Suppressor macrophage treated with lipopolysaccharide for 1 hour (primary cell): ENCODE data around the gene GALNT10.
A peak's percentile ranks its signal among the peaks of the same experiment; 100 is the strongest.

Source experiments
- DNase-seq, 3 donors: peaks; one replicate each; pipeline ENCODE4 v3.0.0-alpha.2; 2020 to 2022

GALNT10 gene

DNA sequence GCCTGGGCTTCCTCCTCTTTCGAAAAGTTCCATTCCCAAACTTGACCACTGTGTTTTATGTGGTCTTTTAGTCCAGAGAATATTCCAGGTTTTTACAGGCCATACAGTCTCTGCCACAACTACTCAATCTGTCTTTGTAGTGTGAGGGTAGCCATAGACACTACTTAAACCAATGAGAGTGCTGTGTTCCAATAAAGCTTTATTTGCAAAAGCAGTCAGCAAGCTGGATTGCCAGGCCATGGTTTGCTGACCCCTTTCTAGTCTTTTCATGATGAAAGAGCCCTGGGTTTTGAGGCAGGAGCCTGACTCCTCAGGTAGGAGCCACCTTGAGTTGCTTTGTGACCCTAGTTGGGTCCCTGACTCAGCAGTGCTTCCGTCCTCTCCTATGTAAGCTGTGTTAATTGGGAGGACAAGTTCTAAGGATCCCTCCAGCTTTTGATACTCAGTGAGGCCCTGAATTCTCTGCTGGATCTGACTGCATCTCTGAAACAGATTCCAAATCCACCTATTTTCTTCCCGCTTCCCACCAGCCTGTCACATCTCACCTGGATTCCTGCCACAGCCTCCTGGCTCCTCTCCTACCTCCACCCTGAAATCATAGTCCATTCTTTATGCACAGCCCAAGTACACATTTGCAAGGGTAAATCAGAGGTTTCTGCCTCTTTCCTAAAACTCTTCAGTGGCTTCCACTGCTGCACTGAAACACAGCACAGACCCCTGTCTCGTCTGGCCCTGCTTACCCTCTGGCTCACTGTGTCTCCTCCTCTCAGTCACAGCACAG lies 13.5 kb downstream of the GALNT10 start:
- no peak for DNase-seq

DNA sequence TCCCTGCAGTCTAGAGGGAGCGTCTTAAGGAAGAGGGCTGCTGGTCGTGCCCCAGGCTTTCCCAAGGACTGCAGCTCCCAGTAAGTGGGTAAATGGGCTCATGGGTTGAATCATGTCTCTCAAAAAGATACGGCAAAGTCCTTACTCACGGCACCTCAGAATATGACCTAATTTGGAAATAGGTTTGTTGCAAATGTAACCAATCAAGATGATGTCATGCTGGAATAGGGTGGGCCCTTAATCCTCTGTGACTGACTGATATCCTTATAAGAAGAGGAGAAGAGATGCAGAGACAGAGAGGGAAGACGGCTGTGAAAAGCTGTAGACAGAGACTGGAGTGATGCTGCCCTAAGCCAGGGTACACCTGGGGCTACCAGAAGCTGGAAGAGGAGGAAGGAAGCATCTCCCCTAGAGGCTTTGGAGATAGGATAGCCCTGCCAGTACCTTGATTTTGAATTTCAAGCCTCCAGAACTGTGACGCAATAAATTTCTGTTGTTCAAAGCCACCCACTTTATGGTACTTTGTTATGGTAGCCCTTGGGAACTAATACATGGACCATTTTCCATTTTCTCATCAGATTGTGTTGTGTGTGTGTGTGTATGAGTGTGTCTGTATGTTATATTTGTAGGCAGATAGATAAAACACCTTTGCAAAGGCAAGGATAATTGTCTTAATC lies 15.0 kb downstream of the GALNT10 start:
- no peak for DNase-seq

DNA sequence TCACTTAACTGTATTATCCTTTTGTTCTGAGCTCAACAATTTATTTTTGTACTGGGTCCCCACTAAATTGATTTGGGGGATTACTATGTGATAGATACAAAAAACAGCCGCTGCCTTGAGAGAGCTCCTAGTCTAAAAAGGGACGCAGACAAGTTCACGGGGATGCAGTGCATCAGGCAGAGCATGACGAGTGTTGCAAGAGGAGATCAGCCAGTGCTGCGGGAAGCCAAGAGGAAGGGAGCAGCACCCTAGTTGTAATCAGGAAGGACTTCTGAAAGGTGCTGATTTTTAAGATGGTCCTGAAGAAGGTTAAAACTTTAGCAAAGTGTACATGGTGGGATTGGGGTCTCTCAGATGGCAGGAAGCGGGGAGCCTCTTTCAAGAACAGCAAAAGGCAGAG lies 15.8 kb downstream of the GALNT10 start:
- peak in 1 of 3 donors; percentile 57 for DNase-seq

DNA sequence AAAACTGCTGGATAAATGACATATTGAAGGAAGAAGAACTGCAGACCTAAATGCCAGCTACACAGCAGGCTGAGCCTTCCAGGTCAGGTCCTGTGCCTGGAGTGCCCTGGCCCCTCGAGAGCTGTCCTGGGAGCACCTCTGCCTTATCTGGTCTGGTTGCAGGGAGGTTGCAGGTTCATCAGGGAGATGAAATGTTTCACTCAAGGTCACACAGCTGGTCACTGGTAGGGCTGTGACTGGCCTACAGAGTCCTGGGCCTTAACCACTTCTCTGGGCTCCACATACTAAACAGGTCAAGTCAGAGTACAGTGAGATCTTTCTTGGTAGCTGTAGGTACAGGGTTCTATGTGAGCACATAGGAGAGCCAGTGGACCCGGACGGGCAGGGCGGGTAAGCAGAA lies 16.7 kb downstream of the GALNT10 start:
- DNase-seq: no peak

DNA sequence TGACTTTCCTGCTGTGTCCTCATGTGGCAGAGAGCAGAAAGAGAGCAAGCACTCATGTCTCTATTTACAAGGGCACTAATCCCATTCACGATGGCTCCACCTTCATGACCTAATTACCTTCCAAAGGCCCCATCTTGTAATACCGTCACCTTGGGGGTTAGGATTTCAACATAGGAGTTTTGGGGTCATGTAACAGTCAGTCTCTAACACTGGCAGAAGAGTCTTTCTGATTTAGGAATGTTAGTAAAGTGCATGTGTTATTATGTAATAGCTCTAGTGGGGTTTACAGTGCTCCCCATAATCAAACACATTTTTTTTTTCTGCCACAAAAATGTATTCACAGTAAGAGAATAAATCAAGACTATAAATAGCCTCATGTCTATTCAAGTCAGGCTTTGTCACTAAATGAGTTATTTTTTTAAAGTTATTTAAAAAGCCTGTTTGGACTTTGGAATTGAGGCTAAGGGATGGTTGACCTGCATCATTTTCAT lies 19.1 kb downstream of the GALNT10 start:
- no peak for DNase-seq

GRCh38 chr5:154210163-154210562 lies 19.6 kb downstream of the GALNT10 start:
- no peak for DNase-seq

- no peak for DNase-seq
These were observed 21.3 kb downstream of the GALNT10 start for GRCh38 chr5:154211641-154212390.

DNA sequence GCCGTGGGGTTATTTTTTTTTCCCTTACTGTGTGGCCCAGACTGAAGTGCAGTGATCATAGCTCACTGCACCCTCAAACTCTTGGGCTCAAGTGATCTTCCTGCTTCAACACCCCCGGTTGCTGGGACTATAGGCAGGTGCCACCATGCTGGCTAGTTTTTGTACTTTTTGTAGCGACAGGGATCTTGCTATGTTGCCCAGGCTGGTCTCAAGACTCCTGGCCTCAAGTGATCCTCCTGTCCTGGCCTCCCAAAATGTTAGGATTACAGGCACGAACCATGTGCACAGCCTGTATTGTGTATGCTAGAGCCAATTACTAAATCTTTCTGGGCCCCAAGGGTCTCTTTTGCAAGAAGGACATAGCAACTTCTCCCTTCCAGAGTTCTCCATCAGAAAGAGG lies 23.1 kb downstream of the GALNT10 start:
- DNase-seq: no peak

GRCh38 chr5:154214371-154215106 lies 24.0 kb downstream of the GALNT10 start:
- DNase-seq: peak in 2 of 3 donors; percentile 56 to 60

DNA sequence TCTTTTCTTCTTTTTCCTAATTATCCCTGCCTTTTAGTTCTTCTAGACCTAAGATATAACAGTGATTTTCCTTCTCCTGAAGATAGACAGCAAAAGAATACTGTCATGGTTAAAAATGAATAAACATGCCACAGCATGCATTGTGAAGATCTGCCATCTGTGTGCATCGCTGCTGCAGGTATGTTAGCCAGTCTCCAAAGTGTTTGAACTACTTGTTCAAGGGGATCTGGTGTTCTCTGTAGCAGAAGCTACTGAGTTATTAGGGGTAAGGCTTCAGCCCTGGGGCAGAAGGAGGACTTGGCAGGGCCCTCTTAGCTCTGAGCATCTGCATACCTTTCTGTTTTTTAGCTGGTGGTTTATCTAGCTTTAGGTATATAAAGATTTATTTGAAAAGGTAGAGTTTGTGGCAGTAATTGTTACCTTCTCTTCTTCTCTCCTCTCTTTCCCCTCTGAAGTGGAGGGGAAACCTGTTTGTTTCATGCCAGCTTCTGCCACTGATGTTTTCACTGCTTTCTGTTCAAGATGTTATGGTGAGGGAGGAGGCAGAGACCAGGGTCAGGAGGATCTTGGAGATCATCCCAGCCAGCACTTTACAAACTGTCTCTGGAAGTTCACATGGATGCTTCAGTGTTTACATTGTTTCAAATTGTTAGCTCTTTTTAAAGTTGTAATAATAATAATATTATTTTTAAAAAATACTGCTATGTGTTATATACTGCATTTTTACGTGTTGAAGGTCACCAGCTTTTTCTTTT lies 25.2 kb downstream of the GALNT10 start:
- DNase-seq: no peak

DNA sequence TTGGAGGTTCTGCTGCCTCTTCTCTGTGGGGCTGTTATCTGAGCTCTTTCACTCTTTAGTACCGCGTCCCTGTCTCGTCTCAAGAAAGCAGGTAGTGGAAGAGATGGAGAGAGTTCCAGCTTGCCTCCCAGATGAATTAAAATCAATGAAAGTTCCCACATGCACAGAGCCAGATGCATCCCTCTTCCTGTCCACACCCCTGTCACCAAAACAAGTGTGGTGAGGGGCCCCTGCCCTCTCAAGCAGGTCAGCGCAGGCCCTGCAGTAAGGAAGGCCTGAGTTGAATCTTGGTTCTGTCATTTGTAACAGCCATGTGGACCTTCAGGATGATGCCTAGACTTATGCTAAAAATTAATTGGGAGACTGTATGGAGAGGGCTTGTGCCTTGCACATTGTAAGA lies 26.9 kb downstream of the GALNT10 start:
- no peak for DNase-seq

GRCh38 chr5:154218786-154219185 lies 28.3 kb downstream of the GALNT10 start:
- no peak for DNase-seq

GRCh38 chr5:154220625-154221024 lies 30.1 kb downstream of the GALNT10 start:
- no peak for DNase-seq

DNA sequence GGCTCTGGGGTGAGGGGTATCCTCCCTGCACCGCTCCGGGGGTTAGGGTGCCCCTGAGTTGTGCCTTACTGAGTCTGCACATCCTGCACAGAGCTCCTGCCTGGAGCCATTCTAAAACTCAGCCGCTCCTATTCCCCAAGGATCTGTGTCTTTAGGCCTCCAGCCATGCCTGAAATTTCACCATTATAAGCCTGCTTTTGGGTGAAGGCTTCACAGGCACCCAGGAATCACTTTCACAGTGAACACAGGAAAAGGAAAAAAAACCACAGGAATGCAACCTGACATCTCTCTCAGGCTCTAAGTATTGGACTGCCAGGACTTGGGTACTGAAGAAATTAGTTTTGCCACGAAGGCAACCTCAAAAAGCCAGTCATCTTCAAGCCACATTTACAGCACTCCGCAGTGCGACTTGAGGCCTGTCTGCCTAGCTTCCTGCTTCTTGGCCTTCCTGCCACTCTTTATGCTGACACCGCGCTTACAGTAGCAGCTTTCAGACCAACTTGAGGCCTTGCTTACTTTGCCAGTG lies 30.9 kb downstream of the GALNT10 start:
- DNase-seq: peak; percentile 46 to 55 (median 48)

DNA sequence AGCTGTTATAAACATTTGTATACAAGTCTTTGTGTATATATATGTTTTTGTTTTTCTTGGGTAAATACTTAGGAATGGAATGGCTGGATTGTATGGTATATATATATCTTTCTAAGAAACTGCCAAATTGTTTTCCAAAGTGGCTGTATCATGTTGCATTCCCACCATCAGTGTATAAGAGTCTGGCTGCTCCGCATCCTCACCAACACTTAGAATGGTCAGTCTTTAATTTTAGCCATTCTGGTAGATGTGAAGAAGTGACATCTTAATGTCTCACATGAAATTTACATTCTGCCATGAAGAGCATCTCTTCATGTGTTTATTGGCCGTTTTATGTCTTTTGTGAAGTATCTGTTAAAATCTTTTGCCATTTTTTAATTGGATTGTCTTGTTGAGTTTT lies 31.9 kb downstream of the GALNT10 start:
- DNase-seq: no peak

- no peak for DNase-seq
These were observed 32.8 kb downstream of the GALNT10 start for GRCh38 chr5:154223320-154223719.

- DNase-seq: no peak
These were observed 36.6 kb downstream of the GALNT10 start for GRCh38 chr5:154227090-154227489.

DNA sequence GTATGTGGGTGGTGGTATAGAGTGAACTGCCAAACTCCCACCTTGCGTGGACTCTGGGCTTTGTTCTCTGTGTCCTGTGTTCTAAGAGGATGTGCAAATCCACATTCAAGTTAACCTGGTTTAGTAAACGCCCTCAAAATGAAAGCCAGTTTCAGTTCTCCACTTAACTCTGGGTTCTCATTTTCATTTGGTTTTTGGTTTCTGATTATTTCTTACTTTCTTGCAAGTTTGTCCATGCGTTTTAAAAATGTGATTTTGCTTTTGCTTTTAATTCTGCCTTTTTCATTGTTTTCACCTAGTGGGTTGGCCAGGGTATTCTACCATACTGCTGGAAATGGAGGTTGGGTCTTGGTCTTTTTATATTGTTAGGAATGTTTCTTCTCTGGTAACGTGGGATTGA lies 38.2 kb downstream of the GALNT10 start:
- DNase-seq: peak in 1 of 3 donors; percentile 12

GRCh38 chr5:154230526-154230925 lies 40.0 kb downstream of the GALNT10 start:
- no peak for DNase-seq

DNA sequence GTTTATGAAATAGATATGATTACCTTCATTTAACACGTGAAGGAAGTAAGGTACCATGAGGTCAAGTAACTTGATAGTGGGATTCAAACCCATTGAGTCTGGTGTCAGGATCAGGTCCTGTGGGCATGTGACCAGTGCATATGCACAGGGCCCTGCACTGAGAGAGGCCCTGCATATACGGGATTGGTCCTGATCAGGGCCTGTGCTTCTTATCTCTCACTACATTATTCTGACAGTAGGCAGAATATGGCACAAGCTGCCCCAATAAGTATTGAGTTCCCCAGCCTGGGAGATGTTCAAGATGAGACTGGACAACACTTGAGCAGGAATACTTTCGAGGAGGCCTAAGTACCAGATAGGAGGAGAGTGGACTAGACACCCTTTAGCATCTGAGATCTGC lies 44.0 kb downstream of the GALNT10 start:
- no peak for DNase-seq

- DNase-seq: no peak
These were observed 45.5 kb downstream of the GALNT10 start for GRCh38 chr5:154236011-154236410.
